ENCODE data around the gene MMS22L.

DNA sequence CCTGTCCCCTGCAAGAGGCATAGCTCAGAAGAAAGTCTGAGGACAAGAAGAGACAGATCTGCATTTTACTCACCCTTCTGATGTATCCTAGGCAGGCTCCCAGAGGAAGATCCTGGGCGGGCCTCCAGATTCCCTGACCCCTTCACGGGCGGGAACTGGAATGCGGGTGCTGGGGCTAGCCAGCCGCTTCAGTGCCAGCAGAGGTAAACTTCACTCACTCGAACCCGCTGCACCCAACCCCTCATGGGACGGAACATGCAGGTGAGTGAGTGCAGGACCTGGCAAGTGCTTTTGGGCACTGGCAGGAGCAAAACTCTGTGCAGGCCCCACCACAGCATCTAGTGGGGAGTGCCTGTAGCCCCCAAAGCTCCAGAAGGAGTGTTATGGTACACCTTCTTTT lies 171.8 kb downstream of the MMS22L start:
- TF ChIP-seq, protein P1, sequence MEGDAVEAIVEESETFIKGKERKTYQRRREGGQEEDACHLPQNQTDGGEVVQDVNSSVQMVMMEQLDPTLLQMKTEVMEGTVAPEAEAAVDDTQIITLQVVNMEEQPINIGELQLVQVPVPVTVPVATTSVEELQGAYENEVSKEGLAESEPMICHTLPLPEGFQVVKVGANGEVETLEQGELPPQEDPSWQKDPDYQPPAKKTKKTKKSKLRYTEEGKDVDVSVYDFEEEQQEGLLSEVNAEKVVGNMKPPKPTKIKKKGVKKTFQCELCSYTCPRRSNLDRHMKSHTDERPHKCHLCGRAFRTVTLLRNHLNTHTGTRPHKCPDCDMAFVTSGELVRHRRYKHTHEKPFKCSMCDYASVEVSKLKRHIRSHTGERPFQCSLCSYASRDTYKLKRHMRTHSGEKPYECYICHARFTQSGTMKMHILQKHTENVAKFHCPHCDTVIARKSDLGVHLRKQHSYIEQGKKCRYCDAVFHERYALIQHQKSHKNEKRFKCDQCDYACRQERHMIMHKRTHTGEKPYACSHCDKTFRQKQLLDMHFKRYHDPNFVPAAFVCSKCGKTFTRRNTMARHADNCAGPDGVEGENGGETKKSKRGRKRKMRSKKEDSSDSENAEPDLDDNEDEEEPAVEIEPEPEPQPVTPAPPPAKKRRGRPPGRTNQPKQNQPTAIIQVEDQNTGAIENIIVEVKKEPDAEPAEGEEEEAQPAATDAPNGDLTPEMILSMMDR (IDR thresholded peaks at IDR 0.05): no peak
- no peak for TF ChIP-seq POLR2AphosphoS5 (IDR thresholded peaks at IDR 0.05)
- TF ChIP-seq POLR2A (IDR thresholded peaks at IDR 0.05): no peak
- no peak for TF ChIP-seq EP300 (IDR thresholded peaks at IDR 0.05; ENCODE audit: low read depth)

Measured in transverse colon (tissue), 4 donors.